SK-N-SH treated with all-trans-retinoic acid at 6 μM for 48 hours (cell line): Measurements from ENCODE around the gene BATF2.

Source experiments
- ATAC-seq: fragments of 200-7000 bp; cut with Tn5 transposase; 3 replicates; pipeline ENCODE4 v1.9.1; 2020; ENCODE audit warnings: mild to moderate bottlenecking, moderate library complexity
- BACH2 ChIP-seq: fragments of 250-450 bp; sonication (Bioruptor Pico); IDR thresholded peaks from 2 replicates; pipeline ENCODE4 v1.9.0; 2021; ENCODE audit warnings: mild to moderate bottlenecking, borderline replicate concordance
- CREB5 ChIP-seq: fragments of 250-450 bp; sonication (Bioruptor Pico); IDR thresholded peaks from 2 replicates; pipeline ENCODE4 v1.5.1; 2020; ENCODE audit warnings: low read depth, mild to moderate bottlenecking, moderate library complexity
- CSDC2 ChIP-seq: fragments of 250-450 bp; sonication (Bioruptor Pico); IDR thresholded peaks from 2 replicates; pipeline ENCODE4 v1.5.0; 2020; ENCODE audit warnings: mild to moderate bottlenecking, moderate library complexity
- ESRRG ChIP-seq: fragments of 250-450 bp; sonication (Bioruptor Pico); IDR thresholded peaks from 2 replicates; pipeline ENCODE4 v1.6.1; 2021; ENCODE audit warnings: mild to moderate bottlenecking
- GLIS3 ChIP-seq: fragments of 250-450 bp; sonication (Bioruptor Pico); IDR thresholded peaks from 2 replicates; pipeline ENCODE4 v1.5.0; 2020; ENCODE audit warnings: mild to moderate bottlenecking, moderate library complexity
- ISL1 ChIP-seq: fragments of 250-450 bp; sonication (Bioruptor Pico); IDR thresholded peaks from 2 replicates; pipeline ENCODE4 v2.1.2; 2022; ENCODE audit warnings: mild to moderate bottlenecking, moderate library complexity
- OSR1 ChIP-seq: fragments of 250-450 bp; sonication (Bioruptor Pico); IDR thresholded peaks from 2 replicates; pipeline ENCODE4 v1.8.0; 2022; ENCODE audit warnings: moderate library complexity, mild to moderate bottlenecking, inconsistent platforms
- PATZ1 ChIP-seq: fragments of 250-450 bp; sonication (Bioruptor Pico); IDR thresholded peaks from 2 replicates; pipeline ENCODE4 v1.8.0; 2020; ENCODE audit warnings: mild to moderate bottlenecking, moderate library complexity, borderline replicate concordance
- POU6F1 ChIP-seq: fragments of 250-450 bp; sonication (Bioruptor Pico); IDR thresholded peaks from 2 replicates; pipeline ENCODE4 v1.8.0; 2021; ENCODE audit warnings: low read depth, mild to moderate bottlenecking, moderate library complexity, borderline replicate concordance
- PPARA ChIP-seq: fragments of 250-450 bp; sonication (Bioruptor Pico); IDR thresholded peaks from 2 replicates; pipeline ENCODE4 v1.5.0; 2020; ENCODE audit warnings: mild to moderate bottlenecking, borderline replicate concordance
- RARB ChIP-seq: fragments of 250-450 bp; sonication (Bioruptor Pico); IDR thresholded peaks from 2 replicates; pipeline ENCODE4 v1.8.0; 2021; ENCODE audit warnings: mild to moderate bottlenecking, moderate library complexity
- SNAI2 ChIP-seq: fragments of 250-450 bp; sonication (Bioruptor Pico); IDR thresholded peaks from 2 replicates; pipeline ENCODE4 v1.5.0; 2020; ENCODE audit warnings: mild to moderate bottlenecking, moderate library complexity
- TCF4 ChIP-seq: fragments of 250-450 bp; sonication (Bioruptor Pico); IDR thresholded peaks from 2 replicates; pipeline ENCODE4 v1.8.0; 2021; ENCODE audit warnings: mild to moderate bottlenecking, moderate library complexity, borderline replicate concordance
- TOX ChIP-seq: fragments of 250-450 bp; sonication (Bioruptor Pico); IDR thresholded peaks from 2 replicates; pipeline ENCODE4 v1.8.0; 2021; ENCODE audit warnings: mild to moderate bottlenecking, moderate library complexity, borderline replicate concordance
- ZC3H10 ChIP-seq: fragments of 250-450 bp; sonication (Bioruptor Pico); IDR thresholded peaks from 2 replicates; pipeline ENCODE4 v1.5.1; 2021; ENCODE audit warnings: mild to moderate bottlenecking, moderate library complexity
- ZFP3 ChIP-seq: fragments of 250-450 bp; sonication (Bioruptor Pico); IDR thresholded peaks from 2 replicates; pipeline ENCODE4 v1.5.0; 2020; ENCODE audit warnings: mild to moderate bottlenecking, moderate library complexity
- ZFP30 ChIP-seq: fragments of 450-650 bp; formaldehyde crosslinking; IDR thresholded peaks from 2 replicates; pipeline ENCODE4 v1.5.0; 2022; ENCODE audit warnings: mild to moderate bottlenecking, moderate library complexity
- ZNF565 ChIP-seq: fragments of 450-650 bp; formaldehyde crosslinking; conservative IDR thresholded peaks from 2 replicates; pipeline ENCODE4 v1.5.0; 2020; ENCODE audit warnings: low read depth, mild to moderate bottlenecking, moderate library complexity
- ZNF70 ChIP-seq: fragments of 450-650 bp; formaldehyde crosslinking; IDR thresholded peaks from 2 replicates; pipeline ENCODE4 v1.5.0; 2020; ENCODE audit warnings: mild to moderate bottlenecking, moderate library complexity
- ZNF8 ChIP-seq: fragments of 450-650 bp; formaldehyde crosslinking; IDR thresholded peaks from 2 replicates; pipeline ENCODE4 v1.5.0; 2020; ENCODE audit warnings: mild to moderate bottlenecking, moderate library complexity
- TF ChIP-seq, protein P1 (sequence below): fragments of 250-450 bp; sonication (Bioruptor Pico); IDR thresholded peaks from 2 replicates; pipeline ENCODE4 v1.5.0; 2020; ENCODE audit warnings: mild to moderate bottlenecking, moderate library complexity
- TF ChIP-seq, protein P2 (sequence below): fragments of 250-450 bp; sonication (Bioruptor Pico); IDR thresholded peaks from 2 replicates; pipeline ENCODE4 v1.5.1; 2021; ENCODE audit warnings: mild to moderate bottlenecking, moderate library complexity

Gene BATF2

GRCh38 chr11:65034423-65034822 lies 37.7 kb upstream of the BATF2 start (continued):
- no peak for TF ChIP-seq OSR1 (CRISPR knock-in tag)
- TF ChIP-seq ESRRG = no peak
- TF ChIP-seq POU6F1 (CRISPR knock-in tag) = no peak
- TF ChIP-seq GLIS3 (CRISPR knock-in tag) = no peak
- no peak for TF ChIP-seq ZNF70 (CRISPR knock-in tag)
- TF ChIP-seq CREB5 = no peak
- no peak for TF ChIP-seq BACH2
- TF ChIP-seq ZFP3 = no peak
- no peak for TF ChIP-seq RARB (CRISPR knock-in tag)
- TF ChIP-seq PPARA = no peak

GRCh38 chr11:65032216-65032615 lies 35.4 kb upstream of the BATF2 start:
- TF ChIP-seq ESRRG (no peak), ISL1 (CRISPR knock-in tag) (no peak), RARB (CRISPR knock-in tag) (no peak), ZNF565 (no peak), BACH2 (no peak), SNAI2 (CRISPR knock-in tag) (no peak), OSR1 (CRISPR knock-in tag) (no peak), TOX (CRISPR knock-in tag) (no peak), TCF4 (CRISPR knock-in tag) (no peak)
- TF ChIP-seq, protein P1, sequence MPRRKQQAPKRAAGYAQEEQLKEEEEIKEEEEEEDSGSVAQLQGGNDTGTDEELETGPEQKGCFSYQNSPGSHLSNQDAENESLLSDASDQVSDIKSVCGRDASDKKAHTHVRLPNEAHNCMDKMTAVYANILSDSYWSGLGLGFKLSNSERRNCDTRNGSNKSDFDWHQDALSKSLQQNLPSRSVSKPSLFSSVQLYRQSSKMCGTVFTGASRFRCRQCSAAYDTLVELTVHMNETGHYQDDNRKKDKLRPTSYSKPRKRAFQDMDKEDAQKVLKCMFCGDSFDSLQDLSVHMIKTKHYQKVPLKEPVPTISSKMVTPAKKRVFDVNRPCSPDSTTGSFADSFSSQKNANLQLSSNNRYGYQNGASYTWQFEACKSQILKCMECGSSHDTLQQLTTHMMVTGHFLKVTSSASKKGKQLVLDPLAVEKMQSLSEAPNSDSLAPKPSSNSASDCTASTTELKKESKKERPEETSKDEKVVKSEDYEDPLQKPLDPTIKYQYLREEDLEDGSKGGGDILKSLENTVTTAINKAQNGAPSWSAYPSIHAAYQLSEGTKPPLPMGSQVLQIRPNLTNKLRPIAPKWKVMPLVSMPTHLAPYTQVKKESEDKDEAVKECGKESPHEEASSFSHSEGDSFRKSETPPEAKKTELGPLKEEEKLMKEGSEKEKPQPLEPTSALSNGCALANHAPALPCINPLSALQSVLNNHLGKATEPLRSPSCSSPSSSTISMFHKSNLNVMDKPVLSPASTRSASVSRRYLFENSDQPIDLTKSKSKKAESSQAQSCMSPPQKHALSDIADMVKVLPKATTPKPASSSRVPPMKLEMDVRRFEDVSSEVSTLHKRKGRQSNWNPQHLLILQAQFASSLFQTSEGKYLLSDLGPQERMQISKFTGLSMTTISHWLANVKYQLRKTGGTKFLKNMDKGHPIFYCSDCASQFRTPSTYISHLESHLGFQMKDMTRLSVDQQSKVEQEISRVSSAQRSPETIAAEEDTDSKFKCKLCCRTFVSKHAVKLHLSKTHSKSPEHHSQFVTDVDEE (CRISPR knock-in tag) = no peak
- TF ChIP-seq, all 23 proteins: peak for 0
- no peak for ATAC-seq

DNA sequence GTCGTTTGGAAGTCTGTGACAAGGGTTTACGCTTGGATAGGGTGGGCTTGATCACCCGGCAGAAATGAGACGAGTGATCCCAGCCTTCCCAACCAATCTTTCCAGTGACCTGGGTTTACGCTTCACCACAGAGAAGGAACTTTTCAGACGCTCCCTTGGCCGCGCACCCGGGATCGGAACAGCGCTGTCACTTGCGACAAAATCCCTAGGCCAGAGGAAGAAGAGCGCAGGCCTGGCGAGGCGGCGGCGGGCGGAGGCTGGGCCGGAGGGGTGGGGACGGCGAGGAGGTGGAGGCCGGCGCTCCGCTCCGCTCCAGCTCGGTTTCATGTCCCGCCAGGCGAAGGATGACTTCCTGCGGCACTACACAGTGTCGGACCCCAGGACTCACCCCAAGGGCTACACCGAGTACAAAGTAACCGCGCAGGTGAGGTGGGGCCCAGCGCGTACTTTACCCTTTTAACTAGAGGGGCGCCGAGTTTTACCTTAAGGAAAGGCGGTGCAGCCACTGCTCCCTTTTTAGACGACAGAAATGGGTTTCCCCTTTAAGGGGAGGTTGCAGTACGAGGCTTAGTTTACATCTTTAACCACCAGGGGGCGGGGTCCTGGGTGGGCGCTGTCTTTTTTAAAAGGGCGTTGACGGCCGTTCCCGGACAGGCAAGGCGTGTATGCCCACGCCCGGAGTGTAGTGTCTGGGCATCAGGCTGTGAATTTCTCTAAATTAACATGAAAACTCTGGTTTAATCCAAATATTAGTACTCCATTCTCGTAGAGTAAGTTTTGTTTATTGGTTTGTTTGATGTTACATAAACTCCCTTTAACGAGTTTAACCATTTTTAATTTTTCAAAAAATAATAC lies 30.7 kb upstream of the BATF2 start, which contains the start of gene SNX15:
Gene SNX15, plus strand, starts transcription at position 227 of the 855 bp plus-strand sequence. Its CDS starts 99 bp downstream, at position 326.
- TF ChIP-seq CSDC2 (CRISPR knock-in tag) = no peak
- TF ChIP-seq ISL1 (CRISPR knock-in tag) = no peak
- ATAC-seq = peak; percentile 97

DNA sequence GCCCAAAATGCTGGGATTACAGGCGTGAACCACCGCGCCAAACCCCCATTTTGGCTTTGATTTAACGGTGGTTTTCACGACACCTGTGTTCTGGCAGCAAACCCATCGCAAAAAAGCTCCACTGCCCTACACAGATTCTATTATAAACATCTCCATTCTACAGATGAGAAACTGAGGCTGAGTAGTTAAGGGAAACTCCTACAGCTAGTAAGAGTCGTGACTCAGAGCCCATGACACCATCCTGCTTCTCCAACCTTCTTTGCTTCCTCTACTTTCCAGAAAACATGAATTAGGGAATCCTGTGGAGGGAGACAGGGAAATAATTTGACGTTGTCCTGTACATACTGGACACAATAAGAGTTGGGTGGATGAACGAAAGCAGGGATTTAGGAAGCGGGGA lies 30.0 kb upstream of the BATF2 start:
- peak; percentile 35 for ATAC-seq
- TF ChIP-seq SNAI2 (CRISPR knock-in tag) (no peak), ZFP30 (CRISPR knock-in tag) (no peak), ZNF70 (CRISPR knock-in tag) (no peak), CSDC2 (CRISPR knock-in tag) (no peak), PATZ1 (CRISPR knock-in tag) (no peak), CREB5 (no peak), TCF4 (CRISPR knock-in tag) (no peak), OSR1 (CRISPR knock-in tag) (no peak), ZC3H10 (CRISPR knock-in tag) (no peak), BACH2 (no peak), ZFP3 (no peak), ESRRG (no peak), ZNF8 (no peak), GLIS3 (CRISPR knock-in tag) (no peak)
- TF ChIP-seq, protein P1 (CRISPR knock-in tag) = no peak
- TF ChIP-seq, protein P2, sequence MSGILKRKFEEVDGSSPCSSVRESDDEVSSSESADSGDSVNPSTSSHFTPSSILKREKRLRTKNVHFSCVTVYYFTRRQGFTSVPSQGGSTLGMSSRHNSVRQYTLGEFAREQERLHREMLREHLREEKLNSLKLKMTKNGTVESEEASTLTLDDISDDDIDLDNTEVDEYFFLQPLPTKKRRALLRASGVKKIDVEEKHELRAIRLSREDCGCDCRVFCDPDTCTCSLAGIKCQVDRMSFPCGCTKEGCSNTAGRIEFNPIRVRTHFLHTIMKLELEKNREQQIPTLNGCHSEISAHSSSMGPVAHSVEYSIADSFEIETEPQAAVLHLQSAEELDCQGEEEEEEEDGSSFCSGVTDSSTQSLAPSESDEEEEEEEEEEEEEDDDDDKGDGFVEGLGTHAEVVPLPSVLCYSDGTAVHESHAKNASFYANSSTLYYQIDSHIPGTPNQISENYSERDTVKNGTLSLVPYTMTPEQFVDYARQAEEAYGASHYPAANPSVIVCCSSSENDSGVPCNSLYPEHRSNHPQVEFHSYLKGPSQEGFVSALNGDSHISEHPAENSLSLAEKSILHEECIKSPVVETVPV (CRISPR knock-in tag) = no peak
